ENCODE measurements around the gene ZIC5.

GRCh38 chr13:100019780-100020356 lies 48.3 kb upstream of the ZIC5 start:
- TF ChIP-seq ARID2 (IDR thresholded peaks at IDR 0.05): no peak
- no peak for TF ChIP-seq CTCF (IDR thresholded peaks at IDR 0.05 in 2 of 3, conservative IDR thresholded peaks at IDR 0.05 in 1 of 3; ENCODE audit: insufficient read depth in 2 of 3, low read depth in 1 of 3, low read length in 3 of 3)
- TF ChIP-seq FOXJ3 (CRISPR knock-in tag; IDR thresholded peaks at IDR 0.05): no peak
- TF ChIP-seq AFF4 (CRISPR knock-in tag; IDR thresholded peaks at IDR 0.05): no peak
- TF ChIP-seq EZH2 (IDR thresholded peaks at IDR 0.05; ENCODE audit: borderline replicate concordance, low read depth, low read length): no peak
- no peak for TF ChIP-seq E2F6 (IDR thresholded peaks at IDR 0.05; ENCODE audit: borderline replicate concordance in 1 of 2, extremely low read depth in 1 of 2, insufficient read depth in 1 of 2, insufficient read length in 1 of 2, low read depth in 1 of 2, low read length in 1 of 2, poor library complexity in 1 of 2, severe bottlenecking in 1 of 2)
- TF ChIP-seq MEIS2 (IDR thresholded peaks at IDR 0.05; ENCODE audit: partially characterized antibody): no peak
- no peak for TF ChIP-seq ELF4 (CRISPR knock-in tag; IDR thresholded peaks at IDR 0.05)
- TF ChIP-seq FOXM1 (IDR thresholded peaks at IDR 0.05; ENCODE audit: low read depth): no peak
- no peak for TF ChIP-seq FOXM1 (CRISPR knock-in tag; IDR thresholded peaks at IDR 0.05; ENCODE audit: low read depth)
- no peak for TF ChIP-seq FOXP4 (CRISPR knock-in tag; IDR thresholded peaks at IDR 0.05; ENCODE audit: borderline replicate concordance)
- no peak for TF ChIP-seq RAD51 (IDR thresholded peaks at IDR 0.05; ENCODE audit: borderline replicate concordance, low read depth)
- no peak for TF ChIP-seq ZNF780A (CRISPR knock-in tag; IDR thresholded peaks at IDR 0.05)
- no peak for TF ChIP-seq REST (IDR thresholded peaks at IDR 0.05; ENCODE audit: borderline replicate concordance)
- no peak for TF ChIP-seq REST (CRISPR knock-in tag; IDR thresholded peaks at IDR 0.05; ENCODE audit: low read depth)
- no peak for TF ChIP-seq ZNF695 (CRISPR knock-in tag; IDR thresholded peaks at IDR 0.05)

All from K562 (cell line).